Left lung (tissue), 10 donors: ENCODE data around the gene RUVBL2. TPM values are rescaled to one million over a fixed set of nuclear protein-coding genes. Genes with fewer than 3 reads are reported as not detected.
"Not testable (repeated sequence)": the region's sequence is repeated elsewhere in the genome, so short reads cannot be mapped to it uniquely, and the experiment has no call there.

Experiments used
- ATAC-seq: fragments of 200-7000 bp; cut with Tn5 transposase; one replicate; pipeline ENCODE4 v1.9.1; 2020; ENCODE audit warnings: moderate library complexity
- DNase-seq, 4 donors: peaks; one replicate each; pipeline ENCODE4 v3.0.0-alpha.2; 2013 to 2020
- H3K27ac ChIP-seq, 2 donors: fragments of 200-600 bp; sonication (generic) in 1 of 2; one replicate each; pipeline versions ENCODE4 v1.5.0 to v1.8.0; 2020 to 2021
- H3K27me3 ChIP-seq, 2 donors: fragments of 200-600 bp; sonication (generic) in 1 of 2; one replicate each; pipeline versions ENCODE4 v1.5.0 to v1.8.0; 2020 to 2021
- H3K36me3 ChIP-seq, 2 donors: fragments of 200-600 bp; sonication (generic) in 1 of 2; one replicate each; pipeline versions ENCODE4 v1.5.0 to v1.8.0; 2020 to 2021
- H3K4me1 ChIP-seq, 2 donors: fragments of 200-600 bp; one replicate each; pipeline ENCODE4 v1.8.0; 2021
- H3K4me3 ChIP-seq, 2 donors: fragments of 200-600 bp; sonication (generic) in 1 of 2; one replicate each; pipeline versions ENCODE4 v1.5.0 to v1.8.0; 2020 to 2021; ENCODE audit warnings: mild to moderate bottlenecking in 1 of 2
- H3K9me3 ChIP-seq, 2 donors: fragments of 200-600 bp; sonication (generic) in 1 of 2; one replicate each; pipeline versions ENCODE4 v1.5.0 to v1.8.0; 2020 to 2021
- intact Hi-C, 2 donors: fragments of 100-400 bp; cut with DNase I; formaldehyde crosslinking; loops; one replicate each; pipeline versions ENCODE4 v1.11.2 to v1.14.2; 2022
- polyA plus RNA-seq, 6 donors: library from polyadenylated mRNA; unstranded; fragments of 120-200 nt; gene quantifications; one replicate each; pipeline ENCODE4 v1.2.1, GENCODE V29; 2013; ENCODE audit not compliant: insufficient read length in 6 of 6
- total RNA-seq, 2 donors: library from RNA; stranded (reverse); fragmentation: NEBNext Ultra II Directional; extraction: Animal tissue kit (Norgen Biotek cat#: 25700); gene quantifications; one replicate each; pipeline ENCODE4 v1.2.1, GENCODE V29; 2021
- TF ChIP-seq, protein P1 (sequence below), 2 donors: fragments of 200-600 bp; sonication (generic) in 1 of 2; IDR thresholded peaks; one replicate each; pipeline versions ENCODE4 v1.5.0 to v1.8.0; 2021; ENCODE audit warnings: antibody characterized with exemption in 2 of 2
- donor health status: DM: no; HTN: yes; CAD: no.
- donor health status: DM: no; HTN: no; CAD: no.

RUVBL2 gene
- total and polyA plus RNA-seq, 8 donors: 46.6 to 83.7 (median 73.9) TPM

DNA sequence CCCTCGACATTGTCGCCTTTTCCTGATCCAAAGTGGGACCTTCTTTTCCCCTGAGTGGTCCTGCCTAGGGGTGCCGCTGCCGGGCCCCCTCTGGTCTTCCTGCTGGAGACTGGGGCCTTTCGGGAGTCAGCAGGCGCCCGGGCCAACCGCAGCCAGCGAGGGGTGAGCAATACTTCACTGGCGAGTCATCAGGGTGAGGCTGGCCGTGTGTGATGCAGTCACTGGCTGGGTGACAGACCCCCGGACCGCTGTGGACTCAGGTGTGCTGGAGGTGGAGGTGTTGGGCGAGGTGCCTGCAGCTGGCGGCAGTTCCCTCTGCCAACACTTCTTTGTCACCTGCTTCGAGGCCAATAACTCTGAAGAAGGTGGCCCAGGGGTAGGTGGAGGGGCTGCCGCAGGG lies 48.5 kb downstream of the RUVBL2 start:
- Histone ChIP-seq H3K9me3 (no peaks in the 10 kb centered on the region), H3K27ac (no peak overlapping the region), H3K4me1 (no peaks in the 10 kb centered on the region), H3K27me3 (no peaks in the 10 kb centered on the region), H3K36me3 (no peaks in the 10 kb centered on the region), H3K4me3 (no peak overlapping the region)
- TF ChIP-seq, protein P1, sequence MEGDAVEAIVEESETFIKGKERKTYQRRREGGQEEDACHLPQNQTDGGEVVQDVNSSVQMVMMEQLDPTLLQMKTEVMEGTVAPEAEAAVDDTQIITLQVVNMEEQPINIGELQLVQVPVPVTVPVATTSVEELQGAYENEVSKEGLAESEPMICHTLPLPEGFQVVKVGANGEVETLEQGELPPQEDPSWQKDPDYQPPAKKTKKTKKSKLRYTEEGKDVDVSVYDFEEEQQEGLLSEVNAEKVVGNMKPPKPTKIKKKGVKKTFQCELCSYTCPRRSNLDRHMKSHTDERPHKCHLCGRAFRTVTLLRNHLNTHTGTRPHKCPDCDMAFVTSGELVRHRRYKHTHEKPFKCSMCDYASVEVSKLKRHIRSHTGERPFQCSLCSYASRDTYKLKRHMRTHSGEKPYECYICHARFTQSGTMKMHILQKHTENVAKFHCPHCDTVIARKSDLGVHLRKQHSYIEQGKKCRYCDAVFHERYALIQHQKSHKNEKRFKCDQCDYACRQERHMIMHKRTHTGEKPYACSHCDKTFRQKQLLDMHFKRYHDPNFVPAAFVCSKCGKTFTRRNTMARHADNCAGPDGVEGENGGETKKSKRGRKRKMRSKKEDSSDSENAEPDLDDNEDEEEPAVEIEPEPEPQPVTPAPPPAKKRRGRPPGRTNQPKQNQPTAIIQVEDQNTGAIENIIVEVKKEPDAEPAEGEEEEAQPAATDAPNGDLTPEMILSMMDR (IDR thresholded peaks at IDR 0.05): no peak
- intact Hi-C loops: no loop called here
- ATAC-seq (no peak), DNase-seq (peak in 1 of 4 donors; percentile 69)

DNA sequence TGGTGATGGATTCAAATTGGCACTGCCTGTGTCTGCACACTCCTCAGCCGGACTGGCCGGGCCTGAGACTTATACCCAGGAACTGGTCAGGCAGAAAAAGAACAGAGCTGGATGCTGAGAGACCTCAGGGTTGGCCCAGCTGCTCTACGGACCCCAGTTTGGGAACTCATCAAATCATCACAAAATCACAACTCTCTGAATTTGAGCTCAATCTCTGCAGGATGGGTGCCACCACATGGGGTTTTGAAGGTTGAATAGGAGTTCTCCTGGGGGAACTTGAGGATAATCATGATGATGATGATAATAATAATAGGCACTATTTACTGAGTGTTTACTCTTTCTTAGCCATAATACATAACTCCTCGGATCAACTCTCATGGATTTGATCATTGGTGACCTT lies 49.0 kb downstream of the RUVBL2 start:
- H3K9me3 ChIP-seq, H3K27ac ChIP-seq, H3K4me1 ChIP-seq, DNase-seq, intact Hi-C loops, H3K36me3 ChIP-seq, ATAC-seq, H3K27me3 ChIP-seq, H3K4me3 ChIP-seq: not testable (repeated sequence)

DNA sequence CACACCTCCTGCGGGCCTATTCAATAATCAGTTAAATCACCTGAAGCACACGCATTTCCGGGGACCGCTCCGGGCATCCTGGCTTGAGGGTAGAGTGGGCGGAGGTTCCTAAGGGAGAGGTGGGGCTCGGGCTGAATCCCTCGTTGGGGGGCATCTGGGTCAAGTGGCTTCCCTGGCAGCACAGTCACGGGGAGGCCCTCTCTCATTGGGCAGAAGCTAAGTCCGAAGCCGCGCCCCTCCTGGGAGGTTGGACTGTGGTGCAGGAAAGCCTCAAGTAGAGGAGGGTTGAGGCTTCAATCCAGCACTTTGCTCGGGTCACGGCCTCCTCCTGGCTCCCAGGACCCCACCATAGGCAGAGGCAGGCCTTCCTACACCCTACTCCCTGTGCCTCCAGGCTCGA lies 49.9 kb downstream of the RUVBL2 start, which contains the start of gene CGB5:
Gene CGB5 (plus strand): TSS at position 301 of the 400 bp plus-strand sequence. CDS start 362 bp downstream, outside the sequence.
- H3K27ac ChIP-seq, DNase-seq, H3K36me3 ChIP-seq, H3K27me3 ChIP-seq, H3K4me1 ChIP-seq, H3K9me3 ChIP-seq, ATAC-seq, H3K4me3 ChIP-seq, intact Hi-C loops: not testable (repeated sequence)

DNA sequence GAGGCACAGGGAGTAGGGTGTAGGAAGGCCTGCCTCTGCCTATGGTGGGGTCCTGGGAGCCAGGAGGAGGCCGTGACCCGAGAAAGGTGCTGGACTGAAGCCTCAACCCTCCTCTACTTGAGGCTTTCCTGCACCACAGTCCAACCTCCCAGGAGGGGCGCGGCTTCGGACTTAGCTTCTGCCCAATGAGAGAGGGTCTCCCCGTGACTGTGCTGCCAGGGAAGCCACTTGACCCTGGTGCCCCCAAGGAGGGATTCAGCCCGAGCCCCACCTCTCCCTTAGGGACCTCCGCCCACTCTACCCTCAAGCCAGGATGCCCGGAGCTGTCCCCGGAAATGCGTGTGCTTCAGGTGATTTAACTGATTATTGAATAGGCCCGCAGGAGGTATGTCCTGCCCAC lies 55.3 kb downstream of the RUVBL2 start, which contains the start of gene CGB8:
Gene CGB8 (minus strand): TSS at position 101 of the 400 bp plus-strand sequence. CDS start 372 bp downstream, outside the sequence.
- ATAC-seq, intact Hi-C loops, H3K4me1 ChIP-seq, H3K27me3 ChIP-seq, H3K27ac ChIP-seq, H3K4me3 ChIP-seq, H3K36me3 ChIP-seq, H3K9me3 ChIP-seq: not testable (repeated sequence)
- peak in 1 of 4 donors; percentile 33 for DNase-seq

DNA sequence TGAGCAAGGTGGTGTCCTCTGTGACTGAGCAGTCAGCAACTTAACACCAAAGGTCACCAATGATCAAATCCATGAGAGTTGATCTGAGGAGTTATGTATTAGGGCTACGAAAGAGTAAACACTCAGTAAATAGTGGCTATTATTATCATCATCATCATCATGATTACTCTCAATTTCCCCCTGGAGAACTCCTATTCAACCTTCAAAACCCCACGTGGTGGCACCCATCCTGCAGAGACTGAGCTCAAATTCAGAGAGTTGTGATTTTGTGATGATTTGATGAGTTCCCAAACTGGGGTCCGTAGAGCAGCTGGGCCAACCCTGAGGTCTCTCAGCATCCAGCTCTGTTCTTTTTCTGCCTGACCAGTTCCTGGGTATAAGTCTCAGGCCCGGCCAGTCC lies 56.1 kb downstream of the RUVBL2 start:
- ATAC-seq, H3K9me3 ChIP-seq, intact Hi-C loops: not testable (repeated sequence)

DNA sequence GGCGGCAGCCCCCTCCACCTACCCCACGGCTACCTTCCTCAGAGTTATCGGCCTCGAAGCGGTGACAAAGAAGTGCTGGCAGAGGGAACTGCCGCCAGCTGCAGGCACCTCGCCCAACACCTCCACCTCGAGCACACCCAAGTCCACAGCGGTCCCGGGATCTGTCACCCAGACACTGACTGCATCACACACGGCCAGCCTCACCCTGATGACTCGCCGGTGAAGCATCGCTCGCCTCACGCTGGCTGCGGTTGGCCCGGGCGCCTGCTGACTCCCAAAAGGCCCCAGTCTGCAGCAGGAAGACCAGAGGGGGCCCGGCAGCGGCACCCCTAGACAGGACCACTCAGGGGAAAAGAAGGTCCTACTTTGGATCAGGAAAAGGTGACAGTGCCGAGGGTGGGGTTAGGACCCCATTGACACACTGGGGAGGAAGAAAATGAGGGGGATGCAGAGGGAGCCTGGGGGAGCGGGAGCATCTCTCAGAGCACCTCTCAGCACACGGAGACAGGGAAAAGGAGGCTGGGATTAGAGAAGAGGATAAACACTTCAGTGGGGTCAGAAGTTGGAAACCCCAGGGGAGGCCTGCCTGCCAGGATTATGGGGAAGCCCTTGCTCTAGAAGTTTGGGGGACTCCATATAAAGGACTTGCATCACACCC lies 56.8 kb downstream of the RUVBL2 start:
- H3K27me3 ChIP-seq, H3K4me3 ChIP-seq, intact Hi-C loops, H3K36me3 ChIP-seq, H3K27ac ChIP-seq, ATAC-seq, DNase-seq, H3K9me3 ChIP-seq, H3K4me1 ChIP-seq: not testable (repeated sequence)

More for the DNA sequence above, 56.1 kb downstream of the RUVBL2 start:
- DNase-seq, H3K36me3 ChIP-seq, H3K4me3 ChIP-seq, H3K27ac ChIP-seq, H3K4me1 ChIP-seq, H3K27me3 ChIP-seq: not testable (repeated sequence)

DNA sequence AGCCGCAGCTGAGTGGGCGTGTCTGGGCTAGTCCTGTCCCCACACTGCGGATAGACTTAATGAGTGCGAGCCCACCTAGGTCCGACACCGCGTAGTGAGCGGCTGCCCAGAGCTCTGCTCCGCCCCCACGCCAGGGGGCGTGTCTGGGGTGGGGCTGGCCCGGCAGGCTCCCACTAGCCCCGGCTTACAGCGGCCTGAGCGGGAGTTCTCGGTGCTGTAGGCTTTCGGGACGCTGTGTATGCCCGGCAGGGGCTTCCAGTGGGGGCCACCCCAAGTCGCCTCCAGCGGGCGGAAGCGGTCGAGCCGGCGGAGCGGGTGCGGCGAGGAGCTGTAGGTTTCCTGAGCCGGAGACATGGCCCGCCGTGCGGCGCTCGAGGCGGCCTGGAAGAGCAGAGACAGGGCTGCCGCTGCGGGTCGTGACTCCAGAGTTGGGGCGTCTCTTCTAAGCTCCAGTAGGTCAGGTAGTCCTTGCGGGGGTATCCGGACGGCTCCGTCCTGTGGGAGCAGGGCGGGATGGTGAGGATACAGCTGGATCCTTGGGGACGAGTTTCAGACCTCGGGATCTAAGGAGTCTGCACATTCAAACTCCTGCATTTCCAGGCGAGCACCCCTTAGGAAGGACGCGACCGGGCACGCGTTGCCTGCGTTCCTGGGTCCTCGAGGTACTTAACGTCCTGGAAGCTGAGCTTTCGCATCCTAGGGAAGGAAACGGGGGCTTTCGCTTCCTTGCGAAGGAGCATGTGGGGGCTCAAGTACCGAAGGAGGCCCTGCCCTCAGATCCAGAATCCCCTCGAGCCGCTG lies 62.6 kb downstream of the RUVBL2 start:
- H3K4me1 ChIP-seq: peaks cover 7 to 21% of the 10 kb centered on the region in 2 donors
- intact Hi-C loops: no loop called here
- DNase-seq: peak in 3 of 4 donors; percentile 43 to 92 (median 64)
- H3K27me3 ChIP-seq: peaks cover 0 to 66% of the 10 kb centered on the region in 2 donors
- no peaks in the 10 kb centered on the region for H3K9me3 ChIP-seq
- no peak overlapping the region for H3K27ac ChIP-seq
- peak; percentile 94 for ATAC-seq
- TF ChIP-seq, protein P1 (IDR thresholded peaks at IDR 0.05): no peak
- H3K4me3 ChIP-seq: peak overlapping the region; percentile 40 to 48
- no peaks in the 10 kb centered on the region for H3K36me3 ChIP-seq

DNA sequence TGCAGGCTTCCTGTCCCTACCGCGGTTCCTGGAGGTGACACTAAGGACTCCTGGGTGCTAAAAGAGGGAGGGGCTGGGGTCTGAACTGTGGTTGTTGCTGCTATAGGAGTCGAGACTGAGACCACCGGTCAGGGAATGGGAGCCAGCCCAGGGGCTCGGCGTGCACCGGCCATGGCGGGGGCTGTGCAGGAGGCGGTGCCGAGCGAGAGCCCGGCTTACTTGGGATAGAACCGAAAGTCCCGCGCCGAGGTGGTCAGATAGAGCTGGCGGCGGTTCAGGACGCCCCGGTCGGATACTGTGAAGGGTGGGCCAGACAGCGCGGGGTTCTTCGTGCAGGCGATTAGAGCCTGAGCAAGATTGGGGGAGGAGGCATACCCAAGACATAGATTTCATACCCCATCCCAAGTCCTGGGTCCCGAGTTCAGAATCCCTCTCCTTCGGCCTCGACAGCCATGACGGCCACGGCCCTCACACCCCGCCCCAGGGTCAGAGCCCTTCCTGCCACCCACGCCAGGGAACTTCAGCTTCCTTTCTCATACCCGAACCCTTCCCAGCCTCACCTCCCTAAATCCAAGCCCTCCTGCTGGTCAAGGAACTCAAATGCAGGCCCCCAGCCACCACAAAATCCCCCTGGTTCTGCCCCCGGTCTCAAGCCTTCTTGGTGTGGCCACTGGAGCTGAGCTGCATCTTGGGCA lies 63.4 kb downstream of the RUVBL2 start:
- H3K36me3 ChIP-seq, DNase-seq, H3K9me3 ChIP-seq, H3K27ac ChIP-seq, intact Hi-C loops: not testable (repeated sequence)
- Histone ChIP-seq H3K27me3 (peaks cover 0 to 73% of the 10 kb centered on the region in 2 donors), H3K4me1 (peaks cover 7 to 21% of the 10 kb centered on the region in 2 donors), H3K4me3 (peak overlapping the region in 1 of 2 donors; percentile 48)
- ATAC-seq: peak; percentile 4
